ENCODE data around the gene MRC1. TPM values are rescaled to one million over a fixed set of nuclear protein-coding genes. Genes with fewer than 3 reads are reported as not detected.
A peak's percentile ranks its signal among the peaks of the same experiment; 100 is the strongest.

The MRC1 gene
- total RNA-seq, 1 donor, result under 0.01 TPM

DNA sequence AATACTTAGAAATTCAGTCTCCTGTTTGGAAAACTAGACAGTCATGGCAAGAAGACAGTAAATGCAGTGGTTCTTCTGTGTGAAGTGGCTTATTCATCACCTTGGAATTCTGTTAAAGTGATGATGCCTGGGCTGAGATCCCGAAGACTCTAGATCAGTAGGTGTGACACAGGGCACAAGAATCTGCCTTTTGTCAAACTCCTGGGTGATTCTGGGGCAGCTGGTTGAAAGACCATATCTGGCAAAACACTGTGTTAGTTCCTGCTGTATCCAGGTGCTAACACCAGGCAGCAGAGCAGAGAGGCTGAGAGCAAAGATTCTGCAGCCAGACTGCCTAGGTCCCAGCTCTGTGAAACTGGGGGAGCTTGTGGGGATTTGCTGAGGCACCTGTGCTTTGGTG is 26.5 kb downstream of the MRC1 start:
- TF ChIP-seq, protein P1, sequence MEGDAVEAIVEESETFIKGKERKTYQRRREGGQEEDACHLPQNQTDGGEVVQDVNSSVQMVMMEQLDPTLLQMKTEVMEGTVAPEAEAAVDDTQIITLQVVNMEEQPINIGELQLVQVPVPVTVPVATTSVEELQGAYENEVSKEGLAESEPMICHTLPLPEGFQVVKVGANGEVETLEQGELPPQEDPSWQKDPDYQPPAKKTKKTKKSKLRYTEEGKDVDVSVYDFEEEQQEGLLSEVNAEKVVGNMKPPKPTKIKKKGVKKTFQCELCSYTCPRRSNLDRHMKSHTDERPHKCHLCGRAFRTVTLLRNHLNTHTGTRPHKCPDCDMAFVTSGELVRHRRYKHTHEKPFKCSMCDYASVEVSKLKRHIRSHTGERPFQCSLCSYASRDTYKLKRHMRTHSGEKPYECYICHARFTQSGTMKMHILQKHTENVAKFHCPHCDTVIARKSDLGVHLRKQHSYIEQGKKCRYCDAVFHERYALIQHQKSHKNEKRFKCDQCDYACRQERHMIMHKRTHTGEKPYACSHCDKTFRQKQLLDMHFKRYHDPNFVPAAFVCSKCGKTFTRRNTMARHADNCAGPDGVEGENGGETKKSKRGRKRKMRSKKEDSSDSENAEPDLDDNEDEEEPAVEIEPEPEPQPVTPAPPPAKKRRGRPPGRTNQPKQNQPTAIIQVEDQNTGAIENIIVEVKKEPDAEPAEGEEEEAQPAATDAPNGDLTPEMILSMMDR (IDR thresholded peaks at IDR 0.05; ENCODE audit: insufficient read depth, low read depth, low read length), result no peak

GRCh38 chr10:17836942-17837341 is 27.8 kb downstream of the MRC1 start:
- H3K4me3 ChIP-seq (ENCODE audit: low read depth, low read length), result peak overlapping the region; percentile 31
- TF ChIP-seq, protein P1 (IDR thresholded peaks at IDR 0.05; ENCODE audit: insufficient read depth, low read depth, low read length), result no peak
- peak; percentile 85 for DNase-seq (ENCODE audit: low read depth)

More for the DNA sequence above, 26.5 kb downstream of the MRC1 start:
- peak; percentile 67 for DNase-seq (ENCODE audit: low read depth)
- no peak overlapping the region for H3K4me3 ChIP-seq (ENCODE audit: low read depth, low read length)

DNA sequence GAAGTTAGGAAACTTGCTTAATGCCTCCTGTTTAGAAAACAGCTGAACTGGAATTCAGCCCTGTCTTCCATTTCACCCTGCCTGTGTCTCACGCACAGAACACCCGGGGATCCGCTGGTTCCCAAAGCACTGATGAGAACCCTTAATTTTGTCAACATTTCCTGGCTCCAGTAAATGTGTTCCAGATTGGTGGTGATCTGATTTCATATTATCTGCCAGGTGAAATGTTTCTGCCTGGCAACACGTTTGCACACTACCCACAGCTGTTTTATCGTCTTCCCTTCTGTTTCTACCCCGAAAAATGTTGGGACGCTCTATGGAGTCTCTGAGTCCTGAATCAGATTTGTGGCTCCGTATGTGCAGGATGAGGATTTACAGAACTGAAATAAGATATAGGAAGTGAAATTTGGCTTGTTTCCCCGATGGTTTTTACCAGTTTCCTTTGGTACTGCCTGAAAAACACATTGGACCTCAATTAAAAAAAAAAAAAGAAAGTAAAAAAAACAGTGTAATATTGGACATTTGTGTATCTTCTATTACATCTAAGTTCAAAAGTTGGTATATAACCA is 29.0 kb downstream of the MRC1 start:
- H3K4me3 ChIP-seq (ENCODE audit: low read depth, low read length), result no peak overlapping the region
- DNase-seq (ENCODE audit: low read depth), result peak; percentile 10
- TF ChIP-seq, protein P1 (IDR thresholded peaks at IDR 0.05; ENCODE audit: insufficient read depth, low read depth, low read length), result no peak

DNA sequence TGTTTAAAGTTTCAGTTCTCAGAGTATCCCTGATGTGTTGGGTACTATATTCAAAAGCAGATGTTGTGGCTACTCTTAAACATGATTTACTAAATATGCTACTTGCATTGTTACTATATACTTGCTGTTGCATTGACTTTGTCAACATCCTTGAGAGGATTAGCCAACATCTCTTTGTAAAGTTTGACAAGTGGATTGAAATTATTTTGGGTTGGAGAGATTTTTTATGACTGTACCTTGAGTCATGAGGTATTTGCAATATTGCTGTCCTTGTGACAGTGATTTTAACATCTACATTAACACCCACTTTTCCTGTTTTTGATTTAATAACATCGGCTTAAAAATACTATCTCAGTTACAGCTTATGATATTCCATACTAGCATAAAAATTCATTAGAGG is 31.9 kb downstream of the MRC1 start:
- TF ChIP-seq, protein P1 (IDR thresholded peaks at IDR 0.05; ENCODE audit: insufficient read depth, low read depth, low read length), result no peak
- no peak overlapping the region for H3K4me3 ChIP-seq (ENCODE audit: low read depth, low read length)
- no peak for DNase-seq (ENCODE audit: low read depth)

DNA sequence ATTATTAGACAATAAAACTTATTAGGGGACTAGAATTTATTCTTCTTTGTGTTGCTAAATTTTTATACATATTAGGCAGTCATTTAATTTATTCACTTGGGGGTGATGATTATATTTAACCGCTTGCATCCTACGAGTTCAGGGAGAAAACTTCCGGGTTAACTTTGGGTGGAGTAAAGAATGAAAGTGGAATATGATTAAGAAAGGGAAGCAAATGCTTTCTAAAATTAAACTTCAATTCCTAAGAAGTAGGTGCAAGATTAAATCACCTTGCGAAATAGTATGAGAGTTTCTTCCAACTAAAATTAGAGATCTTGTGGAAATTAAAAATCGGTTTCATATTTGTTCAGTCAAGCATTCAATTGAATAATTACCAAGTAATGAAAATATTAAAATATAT is 33.5 kb downstream of the MRC1 start:
- no peak for DNase-seq (ENCODE audit: low read depth)
- H3K4me3 ChIP-seq (ENCODE audit: low read depth, low read length), result no peak overlapping the region
- TF ChIP-seq, protein P1 (IDR thresholded peaks at IDR 0.05; ENCODE audit: insufficient read depth, low read depth, low read length), result no peak

- TF ChIP-seq, protein P1 (IDR thresholded peaks at IDR 0.05; ENCODE audit: insufficient read depth, low read depth, low read length), result peak; percentile 51
- DNase-seq (ENCODE audit: low read depth), result peak; percentile 24
- H3K4me3 ChIP-seq (ENCODE audit: low read depth, low read length), result no peak overlapping the region
Measured at GRCh38 chr10:17847585-17848296, 38.6 kb downstream of the MRC1 start.

All from fibroblast of villous mesenchyme (primary cell).